Effector memory CD8-positive, alpha-beta T cell (primary cell): ENCODE data around the gene TRIM52.
"Not testable (repeated sequence)": the region's sequence is repeated elsewhere in the genome, so short reads cannot be mapped to it uniquely, and the experiment has no call there.

Experiments used
- ATAC-seq: fragments of 150-1000 bp; cut with Tn5 transposase; replicated peaks from 2 replicates; pipeline ENCODE4 v1.10.0; 2021; ENCODE audit warnings: mild to moderate bottlenecking, moderate library complexity
- DNase-seq, 3 experiments: peaks; one replicate each; pipeline ENCODE4 v3.0.0; 2021
- H3K27ac Mint-ChIP-seq, 2 donors: one replicate each; pipeline ENCODE4 v1.8.0; 2022; ENCODE audit warnings: mild to moderate bottlenecking in 2 of 2, mixed read lengths in 2 of 2, moderate library complexity in 2 of 2
- H3K27me3 Mint-ChIP-seq, 2 donors: one replicate each; pipeline ENCODE4 v1.8.0; 2022; ENCODE audit warnings: mixed read lengths in 2 of 2
- H3K36me3 Mint-ChIP-seq: one replicate; pipeline ENCODE4 v1.8.0; 2022; ENCODE audit warnings: mild to moderate bottlenecking, moderate library complexity, mixed read lengths; ENCODE audit not compliant: insufficient read depth
- H3K4me1 Mint-ChIP-seq, 2 donors: one replicate each; pipeline ENCODE4 v1.8.0; 2022; ENCODE audit warnings: low read depth in 2 of 2, mixed read lengths in 2 of 2
- H3K4me3 Mint-ChIP-seq, 2 donors: one replicate each; pipeline ENCODE4 v1.8.0; 2022; ENCODE audit warnings: mild to moderate bottlenecking in 2 of 2, mixed read lengths in 2 of 2, moderate library complexity in 2 of 2
- H3K9me3 Mint-ChIP-seq, 2 donors: one replicate each; pipeline ENCODE4 v1.8.0; 2022; ENCODE audit warnings: mixed read lengths in 2 of 2
- total RNA-seq, 9 experiments: gene quantifications; one replicate each; lab custom pipeline; 2026; lab: John Stamatoyannopoulos, UW

TRIM52 gene
- total RNA-seq: 39.4 to 120 (median 73.9) reads per million in 9 experiments

DNA sequence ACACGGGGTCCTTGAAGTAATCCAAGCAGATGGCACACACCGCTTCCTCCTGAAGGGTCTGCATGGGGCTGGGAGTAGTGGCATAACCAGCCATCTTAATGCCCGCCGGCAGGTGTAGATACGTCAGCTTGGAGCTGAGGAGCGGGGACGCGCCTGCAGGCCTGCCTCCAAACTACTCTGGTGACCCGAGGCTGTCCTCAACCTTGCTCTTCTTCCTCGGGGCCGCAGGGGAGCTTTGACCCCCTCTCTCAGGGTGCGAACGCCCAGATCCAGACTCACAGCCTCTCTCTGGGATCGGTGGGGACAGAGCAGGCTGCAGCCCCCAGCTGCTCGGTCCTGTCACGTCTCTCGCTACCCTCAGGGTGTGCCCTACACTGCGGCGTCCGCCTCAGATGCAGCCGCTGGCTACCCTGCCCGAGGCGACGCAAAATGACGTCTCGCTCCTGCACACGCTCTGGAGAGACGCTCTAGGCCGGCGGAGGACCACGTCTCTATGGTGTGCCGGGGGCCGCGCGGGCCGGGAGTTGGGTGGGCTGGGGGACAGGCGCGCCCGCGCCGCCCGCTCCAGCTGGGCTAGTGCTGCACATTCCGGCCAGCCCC is at the start of gene TRIM52:
Gene TRIM52, minus strand, starts transcription at position 424 of the 600 bp plus-strand sequence. Its CDS starts 330 bp downstream, at position 94.
- no peaks in the 10 kb centered on the region for H3K27me3 Mint-ChIP-seq

GRCh38 chr5:181287331-181287730 is 26.4 kb upstream of the TRIM52 start:
- ATAC-seq, DNase-seq, H3K4me3 Mint-ChIP-seq, H3K9me3 Mint-ChIP-seq, H3K36me3 Mint-ChIP-seq, H3K4me1 Mint-ChIP-seq, H3K27me3 Mint-ChIP-seq, H3K27ac Mint-ChIP-seq: not testable (repeated sequence)

More for the DNA sequence above, at the start of gene TRIM52:
- H3K9me3 Mint-ChIP-seq: no peaks in the 10 kb centered on the region
- ATAC-seq (peak; percentile 83), DNase-seq (peak; percentile 87)
- H3K27ac Mint-ChIP-seq: peak within 1 kb of the TSS; percentile 98
- peak within 1 kb of the TSS; percentile 97 to 98 for H3K4me3 Mint-ChIP-seq
- peaks cover 45 to 50% of the 10 kb centered on the region in 2 donors for H3K4me1 Mint-ChIP-seq
- H3K36me3 Mint-ChIP-seq: peaks cover 37% of the 10 kb centered on the region

DNA sequence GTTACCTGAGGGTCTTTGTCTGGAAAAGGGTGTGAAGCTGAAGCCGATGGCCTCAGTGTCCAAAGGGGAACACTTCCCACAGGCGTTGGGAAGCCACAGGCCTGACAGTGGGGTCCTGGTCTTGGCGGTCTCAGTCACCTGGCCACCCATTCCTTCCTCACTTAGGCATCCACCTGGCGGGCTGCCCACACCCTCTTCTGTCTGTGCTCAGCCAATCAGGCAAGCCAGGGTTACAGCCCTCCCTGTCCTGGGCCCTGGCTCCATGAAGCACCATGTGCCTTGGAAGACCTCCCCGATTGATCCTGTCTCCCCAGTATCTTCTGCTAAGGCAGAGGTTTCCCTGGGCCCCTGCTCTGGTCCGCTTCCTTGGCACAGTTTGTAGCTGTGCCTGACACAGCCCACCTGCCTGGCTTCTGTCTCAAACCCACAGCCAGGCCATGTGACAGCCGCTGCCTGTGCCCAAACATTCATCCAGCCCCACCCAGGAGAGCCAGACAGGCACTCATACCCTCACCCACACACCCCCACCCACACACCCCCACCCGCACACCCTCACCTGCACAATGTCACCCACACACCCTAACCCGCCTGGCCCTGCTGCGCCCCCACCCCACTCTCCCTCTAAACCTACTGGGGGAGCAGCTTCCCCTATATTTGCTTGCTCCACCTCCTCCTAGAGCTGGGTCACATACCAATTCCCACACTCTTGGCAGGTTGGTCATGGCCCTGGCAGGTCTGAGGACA is 25.2 kb upstream of the TRIM52 start:
- ATAC-seq, H3K36me3 Mint-ChIP-seq, H3K27me3 Mint-ChIP-seq, H3K9me3 Mint-ChIP-seq, H3K4me1 Mint-ChIP-seq, DNase-seq, H3K4me3 Mint-ChIP-seq: not testable (repeated sequence)
- H3K27ac Mint-ChIP-seq: peak overlapping the region in 1 of 2 donors; percentile 44

- H3K27me3 Mint-ChIP-seq, H3K36me3 Mint-ChIP-seq, H3K4me1 Mint-ChIP-seq, H3K27ac Mint-ChIP-seq, ATAC-seq, H3K4me3 Mint-ChIP-seq, H3K9me3 Mint-ChIP-seq, DNase-seq: not testable (repeated sequence)
These were observed 23.2 kb upstream of the TRIM52 start for GRCh38 chr5:181283841-181284755.

GRCh38 chr5:181283347-181283746 is 22.4 kb upstream of the TRIM52 start:
- Mint-ChIP-seq H3K27me3 (no peaks in the 10 kb centered on the region), H3K36me3 (peaks cover 4% of the 10 kb centered on the region), H3K9me3 (no peaks in the 10 kb centered on the region), H3K27ac (no peak overlapping the region), H3K4me1 (peaks cover 0 to 8% of the 10 kb centered on the region in 2 donors), H3K4me3 (no peak overlapping the region)
- DNase-seq: no peak
- no peak for ATAC-seq

- no peaks in the 10 kb centered on the region for H3K9me3 Mint-ChIP-seq
- H3K36me3 Mint-ChIP-seq: peaks cover 4% of the 10 kb centered on the region
- H3K4me1 Mint-ChIP-seq: peaks cover 0 to 8% of the 10 kb centered on the region in 2 donors
- no peak for ATAC-seq
- H3K27ac Mint-ChIP-seq: no peak overlapping the region
- H3K27me3 Mint-ChIP-seq: no peaks in the 10 kb centered on the region
- no peak for DNase-seq
- no peak overlapping the region for H3K4me3 Mint-ChIP-seq
These were observed 21.9 kb upstream of the TRIM52 start for GRCh38 chr5:181282874-181283273.

DNA sequence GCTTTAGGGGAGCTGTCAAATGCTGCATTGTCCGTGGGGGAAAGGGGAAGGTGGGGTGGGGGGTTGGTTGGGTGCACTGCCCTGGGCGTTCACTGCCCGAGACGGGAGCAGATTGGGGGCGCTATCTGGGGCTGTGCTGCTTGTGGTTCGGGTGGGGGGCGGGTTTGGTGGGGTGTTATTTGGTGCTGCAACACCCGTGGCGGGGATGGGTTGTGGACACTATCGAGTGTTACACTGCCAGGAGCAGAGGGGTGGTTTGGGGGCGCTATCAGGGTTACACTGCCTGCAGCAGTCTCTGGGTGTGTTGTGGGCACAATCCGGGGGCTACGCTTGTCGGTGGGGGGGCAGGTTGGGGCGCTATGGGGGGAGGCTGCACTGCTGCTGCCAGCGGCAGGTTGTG is 21.5 kb upstream of the TRIM52 start:
- H3K27me3 Mint-ChIP-seq, H3K9me3 Mint-ChIP-seq: not testable (repeated sequence)

GRCh38 chr5:181281984-181282316 is 21.0 kb upstream of the TRIM52 start:
- Mint-ChIP-seq H3K9me3 (no peaks in the 10 kb centered on the region), H3K4me1 (peaks cover 0 to 8% of the 10 kb centered on the region in 2 donors), H3K27ac (no peak overlapping the region), H3K4me3 (no peak overlapping the region), H3K36me3 (peaks cover 4% of the 10 kb centered on the region), H3K27me3 (no peaks in the 10 kb centered on the region)
- DNase-seq: no peak
- no peak for ATAC-seq

More for the DNA sequence above, 21.5 kb upstream of the TRIM52 start:
- not testable (repeated sequence) for H3K4me3 Mint-ChIP-seq, H3K27ac Mint-ChIP-seq, DNase-seq, H3K36me3 Mint-ChIP-seq, H3K4me1 Mint-ChIP-seq, ATAC-seq

DNA sequence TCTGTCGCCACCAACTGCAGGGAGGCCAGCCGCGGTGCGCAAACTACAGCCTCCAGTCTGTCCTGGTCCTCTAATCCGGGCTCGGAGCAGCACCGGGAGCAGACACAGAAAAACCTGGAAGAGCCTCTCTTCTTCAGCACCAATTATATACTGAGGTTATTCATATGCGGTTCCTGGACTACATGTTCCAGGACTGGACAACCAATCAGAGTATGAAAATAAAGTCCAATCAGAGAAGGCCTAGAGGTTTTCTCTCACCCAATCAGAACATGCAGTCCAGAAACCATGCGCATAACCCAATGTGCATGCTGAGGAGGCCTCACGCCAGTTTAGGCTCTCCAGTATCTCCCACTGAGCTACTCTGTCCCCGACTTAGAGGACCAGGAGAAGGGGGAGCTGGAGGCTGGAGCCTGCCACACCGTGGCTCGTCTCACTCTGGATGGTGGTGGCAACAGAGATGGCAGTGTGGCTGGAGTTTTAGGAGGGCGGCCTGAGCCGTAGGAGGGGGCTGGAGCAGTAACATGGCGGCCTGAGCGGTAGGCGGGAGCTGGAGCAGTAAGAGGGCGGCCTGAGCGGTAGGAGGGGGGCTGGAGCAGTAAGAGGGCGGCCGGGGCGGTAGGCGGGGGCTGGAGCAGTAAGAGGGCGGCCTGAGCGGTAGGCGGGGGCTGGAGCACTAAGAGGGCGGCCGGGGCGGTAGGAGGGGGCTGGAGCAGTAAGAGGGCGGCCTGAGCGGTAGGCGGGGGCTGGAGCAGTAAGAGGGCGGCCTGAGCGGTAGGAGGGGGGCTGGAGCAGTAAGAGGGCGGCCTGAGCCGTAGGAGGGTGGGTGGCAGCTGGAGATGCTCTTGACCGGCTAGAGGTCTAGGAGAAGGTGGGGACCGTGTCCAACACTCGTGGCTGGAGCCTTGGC is 20.4 kb upstream of the TRIM52 start:
- H3K9me3 Mint-ChIP-seq: no peaks in the 10 kb centered on the region
- H3K27ac Mint-ChIP-seq: no peak overlapping the region
- H3K4me1 Mint-ChIP-seq: peaks cover 0 to 8% of the 10 kb centered on the region in 2 donors
- DNase-seq (no peak), ATAC-seq (no peak)
- peaks cover 4% of the 10 kb centered on the region for H3K36me3 Mint-ChIP-seq
- H3K27me3 Mint-ChIP-seq: no peaks in the 10 kb centered on the region
- H3K4me3 Mint-ChIP-seq: no peak overlapping the region

DNA sequence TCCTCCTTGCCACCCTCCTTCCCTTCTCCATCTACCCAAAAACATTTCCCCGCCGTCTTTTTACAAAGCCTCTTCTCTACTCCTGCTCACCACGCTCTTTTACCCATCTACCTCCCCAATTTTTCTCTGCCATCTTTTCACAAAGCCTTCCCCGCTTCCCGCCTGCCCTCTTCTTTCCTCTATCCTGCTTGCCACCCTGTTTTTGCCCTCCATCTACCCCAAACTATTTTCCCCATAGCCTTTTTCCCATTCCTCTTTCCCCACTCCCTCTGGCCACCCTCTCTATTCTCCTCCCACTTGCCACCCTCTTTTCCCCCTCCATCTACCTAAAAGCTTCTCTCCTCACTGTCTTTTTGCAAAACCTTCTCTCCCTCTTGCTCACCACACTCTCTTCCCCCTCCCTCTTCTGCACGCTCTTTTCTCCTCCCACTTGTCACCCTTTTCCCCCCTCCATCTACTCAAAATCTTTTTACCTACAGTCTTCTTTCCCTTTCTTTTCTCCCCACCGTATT is 19.4 kb upstream of the TRIM52 start:
- Mint-ChIP-seq H3K27ac (no peak overlapping the region), H3K27me3 (no peaks in the 10 kb centered on the region), H3K4me1 (peaks cover 0 to 8% of the 10 kb centered on the region in 2 donors), H3K9me3 (no peaks in the 10 kb centered on the region), H3K36me3 (peaks cover 4% of the 10 kb centered on the region), H3K4me3 (no peak overlapping the region)
- DNase-seq: no peak
- no peak for ATAC-seq

GRCh38 chr5:181273433-181273744 is 12.4 kb upstream of the TRIM52 start:
- H3K4me1 Mint-ChIP-seq, H3K4me3 Mint-ChIP-seq, H3K27ac Mint-ChIP-seq, DNase-seq, H3K36me3 Mint-ChIP-seq, H3K27me3 Mint-ChIP-seq, H3K9me3 Mint-ChIP-seq, ATAC-seq: not testable (repeated sequence)

- H3K4me3 Mint-ChIP-seq: no peak overlapping the region
- no peak overlapping the region for H3K27ac Mint-ChIP-seq
- H3K9me3 Mint-ChIP-seq: no peaks in the 10 kb centered on the region
- no peaks in the 10 kb centered on the region for H3K36me3 Mint-ChIP-seq
- DNase-seq (no peak), ATAC-seq (no peak)
- H3K4me1 Mint-ChIP-seq: no peaks in the 10 kb centered on the region
- no peaks in the 10 kb centered on the region for H3K27me3 Mint-ChIP-seq
These were observed 10.1 kb upstream of the TRIM52 start for GRCh38 chr5:181271081-181271480.

- not testable (repeated sequence) for H3K4me1 Mint-ChIP-seq, H3K9me3 Mint-ChIP-seq, H3K27ac Mint-ChIP-seq, ATAC-seq, DNase-seq, H3K27me3 Mint-ChIP-seq, H3K4me3 Mint-ChIP-seq
- H3K36me3 Mint-ChIP-seq: peaks cover 14% of the 10 kb centered on the region
These were observed 7.0 kb upstream of the TRIM52 start for GRCh38 chr5:181267907-181268306.
